ENCODE data around the gene DDX51. TPM values are rescaled to one million over a fixed set of nuclear protein-coding genes. Genes with fewer than 3 reads are reported as not detected.

The DDX51 gene
- total and polyA plus RNA-seq, 4 donors = 2.5 to 7.5 (median 5.5) TPM

DNA sequence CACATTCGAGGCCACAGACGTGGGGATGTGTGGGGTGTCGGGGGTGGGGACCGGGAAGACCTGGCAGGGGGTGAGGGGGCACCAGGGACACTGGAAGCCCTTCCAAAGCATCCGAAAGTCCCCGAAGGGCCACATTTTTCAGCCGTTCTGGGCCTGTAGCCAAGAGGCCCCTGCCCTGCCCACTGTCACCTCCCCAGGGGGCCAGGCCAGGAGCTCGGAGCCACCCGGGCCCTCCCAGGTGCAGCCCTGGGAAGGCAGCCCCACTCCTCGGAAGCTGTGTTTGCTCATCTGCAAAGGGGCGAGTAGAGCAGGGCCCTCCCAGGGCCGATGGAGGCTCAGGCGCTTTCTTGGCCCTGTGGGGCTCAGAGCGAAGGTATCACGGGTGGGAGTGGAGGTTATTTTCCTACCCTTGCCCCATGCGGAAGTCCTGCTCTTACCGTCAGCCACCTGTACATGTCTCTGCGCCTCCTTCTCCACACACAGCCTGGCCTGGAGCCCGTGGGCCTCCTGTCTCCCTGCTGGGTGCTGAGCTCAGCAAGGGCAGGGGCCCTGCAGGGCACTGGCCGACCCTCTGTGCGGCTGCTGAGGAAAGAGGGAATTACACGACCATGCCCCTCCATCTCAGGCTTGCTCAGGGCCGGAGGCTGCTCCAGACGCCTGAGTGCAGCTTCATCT, 27.3 kb upstream of the DDX51 start:
- no peaks in the 10 kb centered on the region for H3K4me1 ChIP-seq (ENCODE audit: control insufficient read depth in 4 of 4, insufficient read depth in 4 of 4, low read length in 3 of 4)
- no peaks in the 10 kb centered on the region for H3K36me3 ChIP-seq (ENCODE audit: control insufficient read depth in 4 of 4, insufficient read depth in 3 of 4, low read depth in 1 of 4, low read length in 3 of 4)
- WGBS = 63% methylated on average over 24 of the region's 24 CpGs
- no peak overlapping the region for H3K27ac ChIP-seq (ENCODE audit: low read depth in 1 of 2, low read length in 2 of 2)
- DNase-seq (ENCODE audit: low spot score) = no peak
- H3K27me3 ChIP-seq (ENCODE audit: control insufficient read depth in 4 of 4, insufficient read depth in 4 of 4, low read length in 3 of 4) = peaks cover 0 to 10% (median 0%) of the 10 kb centered on the region in 4 donors
- no peaks in the 10 kb centered on the region for H3K9me3 ChIP-seq (ENCODE audit: control insufficient read depth in 4 of 4, low read length in 3 of 4)
- TF ChIP-seq YY1 (IDR thresholded peaks at IDR 0.05) (no peak), ATF3 (IDR thresholded peaks at IDR 0.05) (no peak), CTCF (IDR thresholded peaks at IDR 0.05; ENCODE audit: low read depth, low read length, missing input control) (no peak), RAD21 (IDR thresholded peaks at IDR 0.05) (no peak), HNF4A (conservative IDR thresholded peaks at IDR 0.05) (no peak), ZBTB33 (IDR thresholded peaks at IDR 0.05) (no peak), TAF1 (conservative IDR thresholded peaks at IDR 0.05) (no peak), JUND (IDR thresholded peaks at IDR 0.05) (no peak)
- no peak overlapping the region for H3K9ac ChIP-seq (ENCODE audit: low read depth in 1 of 2, low read length in 2 of 2)
- H3K4me3 ChIP-seq (ENCODE audit: low read depth in 1 of 3, low read length in 3 of 3) = no peak overlapping the region

DNA sequence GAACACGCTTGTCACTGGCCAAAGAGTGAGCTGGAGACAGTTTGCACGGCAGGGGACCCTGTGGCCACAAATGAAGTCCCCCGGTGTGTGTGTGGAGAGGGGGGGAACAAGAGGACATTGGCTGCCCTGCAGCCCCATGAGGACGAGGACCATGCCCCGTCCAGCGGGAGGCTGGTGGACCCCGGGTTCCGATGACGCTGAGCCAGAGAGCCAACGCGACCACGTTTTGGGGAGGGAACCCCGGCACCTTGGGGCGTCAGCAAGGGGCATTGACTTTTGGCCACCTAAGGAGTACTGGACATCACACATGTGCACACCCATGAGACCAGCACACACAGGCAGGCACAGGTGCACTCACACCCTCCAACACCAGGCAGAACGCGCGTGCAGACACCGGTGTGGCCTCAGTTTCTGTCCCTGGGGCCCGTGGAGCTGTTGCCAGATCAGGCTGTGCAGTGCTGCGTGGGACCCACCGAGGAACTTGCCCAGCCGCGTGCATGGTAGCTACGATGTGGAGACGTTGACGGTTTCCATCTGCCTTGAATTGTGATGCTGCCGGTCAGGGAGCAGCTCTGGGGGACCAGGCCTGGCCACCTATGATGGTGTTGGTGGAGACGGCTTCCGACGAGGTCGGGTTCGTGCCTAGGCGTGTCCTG, 26.6 kb upstream of the DDX51 start:
- Histone ChIP-seq H3K9me3 (ENCODE audit: control insufficient read depth in 4 of 4, low read length in 3 of 4) (no peaks in the 10 kb centered on the region), H3K27ac (ENCODE audit: low read depth in 1 of 2, low read length in 2 of 2) (no peak overlapping the region), H3K9ac (ENCODE audit: low read depth in 1 of 2, low read length in 2 of 2) (no peak overlapping the region), H3K4me1 (ENCODE audit: control insufficient read depth in 4 of 4, insufficient read depth in 4 of 4, low read length in 3 of 4) (no peaks in the 10 kb centered on the region), H3K36me3 (ENCODE audit: control insufficient read depth in 4 of 4, insufficient read depth in 3 of 4, low read depth in 1 of 4, low read length in 3 of 4) (no peaks in the 10 kb centered on the region), H3K27me3 (ENCODE audit: control insufficient read depth in 4 of 4, insufficient read depth in 4 of 4, low read length in 3 of 4) (peaks cover 0 to 10% (median 0%) of the 10 kb centered on the region in 4 donors), H3K4me3 (ENCODE audit: low read depth in 1 of 3, low read length in 3 of 3) (no peak overlapping the region)
- WGBS = 80% methylated on average over 33 of the region's 33 CpGs
- no peak for DNase-seq (ENCODE audit: low spot score)
- TF ChIP-seq YY1 (IDR thresholded peaks at IDR 0.05) (no peak), ATF3 (IDR thresholded peaks at IDR 0.05) (no peak), TAF1 (conservative IDR thresholded peaks at IDR 0.05) (no peak), CTCF (IDR thresholded peaks at IDR 0.05; ENCODE audit: low read depth, low read length, missing input control) (no peak), NR2F2 (IDR thresholded peaks at IDR 0.05) (no peak), HNF4A (conservative IDR thresholded peaks at IDR 0.05) (no peak), RAD21 (IDR thresholded peaks at IDR 0.05) (no peak), GABPA (IDR thresholded peaks at IDR 0.05 in 1 of 2, conservative IDR thresholded peaks at IDR 0.05 in 1 of 2) (no peak), SP1 (IDR thresholded peaks at IDR 0.05) (no peak), FOXA2 (IDR thresholded peaks at IDR 0.05) (no peak), MAX (IDR thresholded peaks at IDR 0.05) (no peak), HNF4G (IDR thresholded peaks at IDR 0.05) (no peak), FOXA1 (IDR thresholded peaks at IDR 0.05) (no peak), EGR1 (IDR thresholded peaks at IDR 0.05; ENCODE audit: low read depth in 2 of 2) (no peak), JUND (IDR thresholded peaks at IDR 0.05) (no peak), RXRA (IDR thresholded peaks at IDR 0.05) (no peak)
- TF ChIP-seq, protein P1, sequence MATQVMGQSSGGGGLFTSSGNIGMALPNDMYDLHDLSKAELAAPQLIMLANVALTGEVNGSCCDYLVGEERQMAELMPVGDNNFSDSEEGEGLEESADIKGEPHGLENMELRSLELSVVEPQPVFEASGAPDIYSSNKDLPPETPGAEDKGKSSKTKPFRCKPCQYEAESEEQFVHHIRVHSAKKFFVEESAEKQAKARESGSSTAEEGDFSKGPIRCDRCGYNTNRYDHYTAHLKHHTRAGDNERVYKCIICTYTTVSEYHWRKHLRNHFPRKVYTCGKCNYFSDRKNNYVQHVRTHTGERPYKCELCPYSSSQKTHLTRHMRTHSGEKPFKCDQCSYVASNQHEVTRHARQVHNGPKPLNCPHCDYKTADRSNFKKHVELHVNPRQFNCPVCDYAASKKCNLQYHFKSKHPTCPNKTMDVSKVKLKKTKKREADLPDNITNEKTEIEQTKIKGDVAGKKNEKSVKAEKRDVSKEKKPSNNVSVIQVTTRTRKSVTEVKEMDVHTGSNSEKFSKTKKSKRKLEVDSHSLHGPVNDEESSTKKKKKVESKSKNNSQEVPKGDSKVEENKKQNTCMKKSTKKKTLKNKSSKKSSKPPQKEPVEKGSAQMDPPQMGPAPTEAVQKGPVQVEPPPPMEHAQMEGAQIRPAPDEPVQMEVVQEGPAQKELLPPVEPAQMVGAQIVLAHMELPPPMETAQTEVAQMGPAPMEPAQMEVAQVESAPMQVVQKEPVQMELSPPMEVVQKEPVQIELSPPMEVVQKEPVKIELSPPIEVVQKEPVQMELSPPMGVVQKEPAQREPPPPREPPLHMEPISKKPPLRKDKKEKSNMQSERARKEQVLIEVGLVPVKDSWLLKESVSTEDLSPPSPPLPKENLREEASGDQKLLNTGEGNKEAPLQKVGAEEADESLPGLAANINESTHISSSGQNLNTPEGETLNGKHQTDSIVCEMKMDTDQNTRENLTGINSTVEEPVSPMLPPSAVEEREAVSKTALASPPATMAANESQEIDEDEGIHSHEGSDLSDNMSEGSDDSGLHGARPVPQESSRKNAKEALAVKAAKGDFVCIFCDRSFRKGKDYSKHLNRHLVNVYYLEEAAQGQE (IDR thresholded peaks at IDR 0.05) = no peak

Data from liver (tissue), 9 donors.